ENCODE data around the gene RANBP17. TPM values are rescaled to one million over a fixed set of nuclear protein-coding genes. Genes with fewer than 3 reads are reported as not detected.

Gene RANBP17
- total and polyA plus RNA-seq, 2 experiments from 2014 or later = 43.8 to 53.1 TPM

DNA sequence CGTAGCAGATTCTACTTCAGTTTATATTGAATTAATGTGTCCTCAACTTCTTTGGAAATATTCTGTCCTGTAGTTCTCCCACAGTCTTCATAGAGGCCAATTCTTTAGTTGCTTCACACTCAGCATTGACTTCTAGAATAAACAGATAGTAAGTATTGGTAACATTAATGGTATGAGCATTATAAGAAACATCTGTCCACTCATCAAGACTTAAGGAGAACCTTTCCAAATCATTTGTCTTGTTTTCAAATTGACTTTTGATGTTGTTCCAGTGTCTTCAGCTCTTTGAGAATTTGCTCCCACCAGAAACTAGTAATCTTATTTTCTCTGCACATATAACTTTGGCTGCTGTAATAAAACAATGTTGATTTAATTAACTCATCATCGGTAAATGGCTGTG is 18.3 kb downstream of the RANBP17 start (continued):
- TF ChIP-seq, protein P1, sequence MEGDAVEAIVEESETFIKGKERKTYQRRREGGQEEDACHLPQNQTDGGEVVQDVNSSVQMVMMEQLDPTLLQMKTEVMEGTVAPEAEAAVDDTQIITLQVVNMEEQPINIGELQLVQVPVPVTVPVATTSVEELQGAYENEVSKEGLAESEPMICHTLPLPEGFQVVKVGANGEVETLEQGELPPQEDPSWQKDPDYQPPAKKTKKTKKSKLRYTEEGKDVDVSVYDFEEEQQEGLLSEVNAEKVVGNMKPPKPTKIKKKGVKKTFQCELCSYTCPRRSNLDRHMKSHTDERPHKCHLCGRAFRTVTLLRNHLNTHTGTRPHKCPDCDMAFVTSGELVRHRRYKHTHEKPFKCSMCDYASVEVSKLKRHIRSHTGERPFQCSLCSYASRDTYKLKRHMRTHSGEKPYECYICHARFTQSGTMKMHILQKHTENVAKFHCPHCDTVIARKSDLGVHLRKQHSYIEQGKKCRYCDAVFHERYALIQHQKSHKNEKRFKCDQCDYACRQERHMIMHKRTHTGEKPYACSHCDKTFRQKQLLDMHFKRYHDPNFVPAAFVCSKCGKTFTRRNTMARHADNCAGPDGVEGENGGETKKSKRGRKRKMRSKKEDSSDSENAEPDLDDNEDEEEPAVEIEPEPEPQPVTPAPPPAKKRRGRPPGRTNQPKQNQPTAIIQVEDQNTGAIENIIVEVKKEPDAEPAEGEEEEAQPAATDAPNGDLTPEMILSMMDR (conservative IDR thresholded peaks at IDR 0.05; ENCODE audit: low read depth in 2 of 2) = no peak
- TF ChIP-seq STAT1 (IDR thresholded peaks at IDR 0.05; ENCODE audit: unreplicated experiment) (no peak), REST (IDR thresholded peaks at IDR 0.05; ENCODE audit: unreplicated experiment) (no peak), POLR2AphosphoS5 (IDR thresholded peaks at IDR 0.05; ENCODE audit: low read depth) (no peak), CREB1 (CRISPR knock-in tag; IDR thresholded peaks at IDR 0.05; ENCODE audit: low read depth) (no peak)

DNA sequence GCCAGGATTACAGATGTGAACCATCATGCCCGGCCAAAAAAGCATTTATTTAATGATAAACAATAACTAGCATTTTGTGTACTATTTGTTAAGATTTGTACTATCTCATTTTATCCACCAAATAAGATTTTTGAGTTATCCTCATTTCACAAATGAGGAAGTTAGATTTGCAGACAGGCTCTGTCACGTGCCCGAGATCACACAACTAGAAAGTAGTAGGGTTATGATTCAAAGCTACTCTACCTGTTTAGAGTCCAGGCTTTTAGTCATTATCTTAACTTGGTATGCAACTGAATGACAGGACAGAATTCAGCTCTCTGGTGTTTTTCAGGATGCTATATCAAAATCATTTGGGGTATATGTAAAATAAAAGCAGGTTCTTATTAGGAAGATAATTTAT is 20.5 kb downstream of the RANBP17 start:
- H3K4me3 Mint-ChIP-seq = no peak overlapping the region
- Histone ChIP-seq H3K79me2 (replicated peaks; ENCODE audit: insufficient read depth) (peaks cover 4% of the 10 kb centered on the region), H3K4me1 (ENCODE audit: insufficient read depth) (peaks cover 5% of the 10 kb centered on the region; the same call in 1 of the 2 replicates), H3F3A (replicated peaks; ENCODE audit: low read depth) (no peaks in the 10 kb centered on the region), H4K20me1 (replicated peaks; ENCODE audit: insufficient read depth) (0 out of 2 replicates have a peak, but pooled peaks cover 3% of the 10 kb centered on the region), H3K9me2 (ENCODE audit: insufficient read depth) (no peaks in the 10 kb centered on the region), H3K4me2 (no peak overlapping the region), H3K36me3 (ENCODE audit: insufficient read depth) (no peaks in the 10 kb centered on the region), H3K4me3 (no peak overlapping the region), H3K27ac (ENCODE audit: low read depth) (no peak overlapping the region), H2AFZ (no peak overlapping the region), H3K27me3 (ENCODE audit: insufficient read depth) (no peaks in the 10 kb centered on the region)
- H3K36me3 Mint-ChIP-seq (ENCODE audit: low read depth) = 0 out of 3 replicates have a peak, but pooled peaks cover 6% of the 10 kb centered on the region
- no peaks in the 10 kb centered on the region for H3K27me3 Mint-ChIP-seq (ENCODE audit: insufficient read depth, low read depth, poor library complexity)
- no peak for TF ChIP-seq CREB1 (CRISPR knock-in tag; IDR thresholded peaks at IDR 0.05; ENCODE audit: low read depth)
- no peak for TF ChIP-seq ZNF462 (CRISPR knock-in tag; IDR thresholded peaks at IDR 0.05)
- no peak for TF ChIP-seq REST (IDR thresholded peaks at IDR 0.05; ENCODE audit: unreplicated experiment)
- no peak for DNase-seq (ENCODE audit: low spot score)
- ATAC-seq = no peak
- no peak overlapping the region for H3K27ac Mint-ChIP-seq
- no peaks in the 10 kb centered on the region for H3K9me3 Mint-ChIP-seq
- H3K4me1 Mint-ChIP-seq = peaks cover 13% of the 10 kb centered on the region; the same call in 2 of the 3 replicates

Measured in GM23338 (cell line).